KMS-11 (cell line): ENCODE data around the gene UGT1A10.

ENCODE experiments used
- H2AFZ ChIP-seq: fragments of 200-600 bp; sonication (generic); 2 replicates; pipeline ENCODE4 v1.6.1; 2016; ENCODE audit warnings: antibody characterized with exemption, mixed run types, low read depth
- H3K27ac ChIP-seq: fragments of 200-600 bp; sonication (generic); 2 replicates; pipeline ENCODE4 v1.6.1; 2016; ENCODE audit warnings: mild to moderate bottlenecking, mixed run types
- H3K27me3 ChIP-seq: fragments of 200-600 bp; sonication (generic); 2 replicates; pipeline ENCODE4 v1.6.1; 2017; ENCODE audit warnings: mild to moderate bottlenecking, low read depth, mixed run types, moderate library complexity; ENCODE audit not compliant: insufficient read depth
- H3K36me3 ChIP-seq: fragments of 200-600 bp; sonication (generic); 2 replicates; pipeline ENCODE4 v1.6.1; 2017; ENCODE audit warnings: mild to moderate bottlenecking, mixed run types; ENCODE audit not compliant: insufficient read depth
- H3K4me1 ChIP-seq: fragments of 200-600 bp; sonication (generic); 2 replicates; pipeline ENCODE4 v1.6.1; 2016; ENCODE audit warnings: mild to moderate bottlenecking, low read depth, mixed run types; ENCODE audit not compliant: poor library complexity, severe bottlenecking
- H3K4me2 ChIP-seq: fragments of 200-600 bp; sonication (generic); 2 replicates; pipeline ENCODE4 v1.7.0; 2016; ENCODE audit warnings: mild to moderate bottlenecking, mixed run types
- H3K4me3 ChIP-seq: fragments of 200-600 bp; sonication (generic); IDR thresholded peaks from 2 replicates; pipeline ENCODE4 v1.6.1; 2017; ENCODE audit warnings: low read depth, low read length, mixed read lengths; ENCODE audit not compliant: insufficient read depth
- H3K79me2 ChIP-seq: fragments of 200-600 bp; sonication (generic); 2 replicates; pipeline ENCODE4 v1.6.1; 2016; ENCODE audit warnings: low read depth, mixed run types; ENCODE audit not compliant: insufficient read depth
- H3K9ac ChIP-seq: fragments of 200-600 bp; sonication (generic); 2 replicates; pipeline ENCODE4 v1.6.1; 2016; ENCODE audit warnings: mild to moderate bottlenecking, mixed run types
- H4K20me1 ChIP-seq: fragments of 200-600 bp; sonication (generic); 2 replicates; pipeline ENCODE4 v1.6.1; 2016; ENCODE audit warnings: mild to moderate bottlenecking, mixed run types; ENCODE audit not compliant: insufficient read depth
- TF ChIP-seq, protein P1 (sequence below): fragments of 200-600 bp; sonication (generic); conservative IDR thresholded peaks from 2 replicates; pipeline ENCODE4 v1.6.1; 2017; ENCODE audit warnings: low read depth, mild to moderate bottlenecking, antibody characterized with exemption, low read length, moderate library complexity, mixed read lengths

Gene UGT1A10

DNA sequence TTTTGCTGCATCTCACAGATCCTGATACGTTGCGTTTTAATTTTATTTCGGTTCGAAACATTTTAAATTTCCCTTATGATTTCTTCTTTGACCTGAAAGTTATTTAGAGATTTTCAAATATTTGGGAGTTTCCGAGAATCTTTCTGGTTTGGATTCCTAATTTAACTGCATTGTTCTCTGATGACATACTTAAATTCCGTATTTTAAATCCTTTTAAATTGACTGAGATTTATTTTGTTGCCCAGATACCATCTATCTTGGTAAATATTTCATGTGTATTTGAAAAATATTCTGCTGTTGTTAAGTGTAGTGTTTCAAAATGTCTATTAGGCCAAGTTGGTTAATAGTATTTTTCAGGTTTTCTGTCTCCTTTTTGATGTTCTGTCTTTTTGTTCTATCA lies 179.6 kb downstream of the UGT1A10 start:
- Histone ChIP-seq H3K27ac (no peak overlapping the region), H3K4me3 (no peak overlapping the region), H4K20me1 (no peaks in the 10 kb centered on the region), H3K27me3 (no peaks in the 10 kb centered on the region), H3K4me2 (no peak overlapping the region), H3K36me3 (no peaks in the 10 kb centered on the region), H3K4me1 (no peaks in the 10 kb centered on the region), H3K9ac (no peak overlapping the region), H3K79me2 (no peaks in the 10 kb centered on the region), H2AFZ (no peak overlapping the region)
- TF ChIP-seq, protein P1, sequence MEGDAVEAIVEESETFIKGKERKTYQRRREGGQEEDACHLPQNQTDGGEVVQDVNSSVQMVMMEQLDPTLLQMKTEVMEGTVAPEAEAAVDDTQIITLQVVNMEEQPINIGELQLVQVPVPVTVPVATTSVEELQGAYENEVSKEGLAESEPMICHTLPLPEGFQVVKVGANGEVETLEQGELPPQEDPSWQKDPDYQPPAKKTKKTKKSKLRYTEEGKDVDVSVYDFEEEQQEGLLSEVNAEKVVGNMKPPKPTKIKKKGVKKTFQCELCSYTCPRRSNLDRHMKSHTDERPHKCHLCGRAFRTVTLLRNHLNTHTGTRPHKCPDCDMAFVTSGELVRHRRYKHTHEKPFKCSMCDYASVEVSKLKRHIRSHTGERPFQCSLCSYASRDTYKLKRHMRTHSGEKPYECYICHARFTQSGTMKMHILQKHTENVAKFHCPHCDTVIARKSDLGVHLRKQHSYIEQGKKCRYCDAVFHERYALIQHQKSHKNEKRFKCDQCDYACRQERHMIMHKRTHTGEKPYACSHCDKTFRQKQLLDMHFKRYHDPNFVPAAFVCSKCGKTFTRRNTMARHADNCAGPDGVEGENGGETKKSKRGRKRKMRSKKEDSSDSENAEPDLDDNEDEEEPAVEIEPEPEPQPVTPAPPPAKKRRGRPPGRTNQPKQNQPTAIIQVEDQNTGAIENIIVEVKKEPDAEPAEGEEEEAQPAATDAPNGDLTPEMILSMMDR = no peak

DNA sequence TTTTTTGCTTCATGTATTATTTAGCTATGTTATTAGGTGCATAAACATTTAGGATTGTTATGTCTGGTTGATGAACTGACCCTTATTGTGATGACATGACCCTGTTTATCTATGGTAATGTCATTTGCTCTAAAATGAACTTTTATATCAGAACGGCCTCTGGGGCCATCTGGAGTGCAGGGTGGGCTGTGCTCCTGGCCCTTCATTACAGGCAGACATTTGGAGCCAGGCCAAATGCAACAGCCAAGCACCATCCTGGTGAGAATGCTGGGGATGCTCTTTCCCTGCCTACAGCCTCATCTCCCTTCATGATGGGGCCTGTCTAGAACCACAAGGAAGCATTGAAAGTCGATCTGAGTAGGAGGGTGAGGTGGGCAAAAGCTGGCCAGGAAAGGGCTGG lies 180.1 kb downstream of the UGT1A10 start:
- Histone ChIP-seq H3K4me3 (no peak overlapping the region), H3K79me2 (no peaks in the 10 kb centered on the region), H3K27ac (no peak overlapping the region), H3K4me2 (no peak overlapping the region), H3K27me3 (no peaks in the 10 kb centered on the region), H3K36me3 (no peaks in the 10 kb centered on the region), H2AFZ (no peak overlapping the region), H3K9ac (no peak overlapping the region), H3K4me1 (no peaks in the 10 kb centered on the region), H4K20me1 (no peaks in the 10 kb centered on the region)
- TF ChIP-seq, protein P1 = no peak

DNA sequence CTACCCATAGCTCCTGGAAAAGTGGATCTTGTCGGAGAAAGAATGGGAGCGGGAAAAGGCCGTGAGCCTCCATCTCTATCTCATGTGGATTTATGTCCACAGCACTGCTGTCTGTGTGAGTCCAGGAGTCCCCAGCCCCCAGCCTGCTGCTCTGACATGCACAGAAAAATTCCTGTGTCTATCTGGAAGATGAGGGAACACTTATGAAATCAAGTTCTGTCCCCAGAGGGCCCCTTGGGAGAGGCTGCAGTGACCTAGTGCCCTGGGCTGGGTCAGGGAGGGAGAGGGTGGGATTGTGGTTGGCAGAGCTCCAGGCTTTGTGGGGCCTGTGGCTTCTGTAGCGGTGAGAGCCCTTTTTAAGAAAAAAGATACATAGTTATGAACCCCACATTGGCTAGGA lies 180.5 kb downstream of the UGT1A10 start:
- Histone ChIP-seq H3K4me1 (no peaks in the 10 kb centered on the region), H3K4me2 (no peak overlapping the region), H2AFZ (no peak overlapping the region), H3K27ac (no peak overlapping the region), H3K27me3 (no peaks in the 10 kb centered on the region), H3K4me3 (no peak overlapping the region), H3K79me2 (no peaks in the 10 kb centered on the region), H3K9ac (no peak overlapping the region), H4K20me1 (no peaks in the 10 kb centered on the region), H3K36me3 (no peaks in the 10 kb centered on the region)
- TF ChIP-seq, protein P1 = no peak

DNA sequence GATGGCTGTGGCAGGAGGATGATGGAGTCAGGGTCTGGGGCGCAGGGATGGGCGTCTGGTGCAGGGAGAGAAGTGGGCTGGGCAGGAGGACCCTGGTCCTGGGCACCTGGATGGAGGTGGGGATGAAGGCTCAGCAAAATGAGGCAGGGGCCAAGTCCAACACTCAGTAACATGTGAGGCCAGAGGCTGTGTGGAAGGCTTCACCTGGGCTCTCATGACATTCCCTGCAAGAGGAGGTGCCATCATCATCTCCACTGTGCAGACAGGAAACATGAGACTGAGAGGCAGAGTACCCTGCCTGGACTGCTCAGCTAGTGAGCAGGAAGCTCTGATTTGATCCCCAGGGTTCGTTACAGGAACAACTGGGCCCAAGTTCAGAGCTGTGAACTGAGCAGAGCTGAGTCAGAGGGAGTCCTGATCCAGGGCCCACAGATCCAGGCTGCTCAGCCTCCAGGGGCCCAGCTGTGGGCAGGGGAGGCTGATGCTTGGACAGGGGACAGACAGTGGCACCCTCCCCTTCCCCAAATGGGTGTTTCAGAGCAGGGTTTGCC lies 181.2 kb downstream of the UGT1A10 start:
- no peak overlapping the region for H3K4me2 ChIP-seq
- no peaks in the 10 kb centered on the region for H4K20me1 ChIP-seq
- H3K27ac ChIP-seq = no peak overlapping the region
- TF ChIP-seq, protein P1 = no peak
- H2AFZ ChIP-seq = no peak overlapping the region
- H3K79me2 ChIP-seq = no peaks in the 10 kb centered on the region
- H3K9ac ChIP-seq = no peak overlapping the region
- H3K4me1 ChIP-seq = no peaks in the 10 kb centered on the region
- H3K27me3 ChIP-seq = no peaks in the 10 kb centered on the region
- no peak overlapping the region for H3K4me3 ChIP-seq
- no peaks in the 10 kb centered on the region for H3K36me3 ChIP-seq
